ENCODE measurements around the gene ZNF460. TPM values are rescaled to one million over a fixed set of nuclear protein-coding genes. Genes with fewer than 3 reads are reported as not detected.

ZNF460 gene
- total RNA-seq, 1 donor from 2014 or later = 119 TPM

DNA sequence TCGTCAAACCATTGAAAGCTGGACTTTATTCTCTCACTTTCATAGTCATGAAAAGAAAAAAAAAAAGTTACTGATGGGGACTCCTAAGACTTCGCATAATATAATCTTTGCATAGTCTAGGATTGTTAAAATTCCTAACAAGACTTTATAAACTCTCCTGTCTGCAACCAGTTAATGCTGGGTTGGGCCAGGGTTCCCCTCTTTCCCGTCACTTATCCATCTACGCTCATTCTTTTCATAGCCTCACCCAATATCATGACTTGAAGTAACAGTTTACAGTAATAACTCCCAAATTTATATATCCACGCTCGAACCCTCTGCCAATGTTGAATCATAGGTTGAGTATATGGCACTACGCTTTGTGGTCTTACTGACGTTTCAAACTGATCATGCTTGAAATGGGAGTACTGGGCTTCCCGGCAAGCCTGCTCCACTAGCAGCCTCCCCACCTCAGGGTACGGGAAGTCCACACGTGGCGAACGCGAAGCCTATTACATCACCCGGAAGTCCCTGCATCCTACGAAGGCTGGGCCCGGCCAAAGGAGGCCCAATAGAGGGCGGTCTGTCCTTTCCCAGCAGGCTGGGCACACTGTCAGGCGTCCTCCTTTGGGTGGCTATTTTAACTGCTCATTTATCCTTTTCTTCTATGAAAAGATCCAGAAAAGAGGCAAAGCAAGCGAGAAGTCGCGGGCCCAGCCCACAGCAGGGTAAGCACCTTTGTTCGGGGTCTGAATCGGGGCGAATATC, 694 bp upstream of the ZNF460 start:
- DNase-seq (ENCODE audit: low spot score) = peak; percentile 98

DNA sequence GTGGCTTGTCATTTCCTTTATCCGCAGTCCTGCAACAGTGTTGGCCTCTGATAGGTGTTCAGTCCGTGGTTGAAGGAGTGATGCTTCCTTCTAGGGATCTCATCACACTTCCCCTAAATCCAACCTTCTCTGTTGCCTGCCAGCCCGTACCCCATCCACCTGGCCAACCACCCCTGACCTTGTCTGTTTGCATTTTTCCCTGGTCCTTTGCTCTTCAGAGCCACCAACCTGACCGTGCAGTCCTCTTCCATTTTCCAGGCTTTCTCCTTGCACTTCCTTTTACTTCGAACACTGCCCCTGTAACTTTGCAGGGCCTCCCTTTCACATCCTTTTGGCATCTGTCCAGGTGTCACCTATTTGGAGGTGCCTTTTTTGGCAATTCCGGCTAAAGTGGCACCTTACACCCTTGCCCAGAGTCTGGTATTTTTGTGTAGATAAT, 696 bp downstream of the ZNF460 start:
- DNase-seq (ENCODE audit: low spot score) = peak; percentile 20

DNA sequence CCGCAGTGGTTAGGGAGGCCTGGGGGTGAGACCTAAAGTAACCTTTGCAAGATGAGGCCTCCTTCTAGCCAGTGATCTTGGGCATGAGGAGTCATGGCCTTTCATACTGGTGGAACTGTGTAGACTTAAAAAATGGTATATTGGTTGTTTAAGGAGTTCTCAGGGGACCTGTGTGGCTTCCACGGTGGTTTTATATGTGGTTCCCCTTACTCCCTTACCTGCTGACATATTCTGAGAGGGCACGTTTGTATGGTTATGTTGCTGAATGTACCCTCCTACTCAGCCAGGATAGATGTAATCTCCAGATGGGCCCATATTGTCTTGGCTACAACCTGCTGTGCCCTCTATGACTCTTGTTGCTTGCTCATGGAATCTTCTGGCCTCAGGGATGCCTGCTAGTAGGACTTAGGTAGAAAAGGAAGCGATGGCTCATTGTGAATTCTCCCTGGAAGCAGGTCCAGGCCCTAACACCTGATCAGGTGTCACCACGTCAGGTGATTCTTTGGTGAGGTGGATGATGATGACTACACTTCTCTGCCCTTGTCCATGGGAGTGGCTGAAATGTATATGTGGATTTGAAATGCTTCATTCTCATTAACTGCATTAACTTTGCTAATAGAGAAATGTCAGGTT, 1.8 kb downstream of the ZNF460 start:
- no peak for DNase-seq (ENCODE audit: low spot score)

DNA sequence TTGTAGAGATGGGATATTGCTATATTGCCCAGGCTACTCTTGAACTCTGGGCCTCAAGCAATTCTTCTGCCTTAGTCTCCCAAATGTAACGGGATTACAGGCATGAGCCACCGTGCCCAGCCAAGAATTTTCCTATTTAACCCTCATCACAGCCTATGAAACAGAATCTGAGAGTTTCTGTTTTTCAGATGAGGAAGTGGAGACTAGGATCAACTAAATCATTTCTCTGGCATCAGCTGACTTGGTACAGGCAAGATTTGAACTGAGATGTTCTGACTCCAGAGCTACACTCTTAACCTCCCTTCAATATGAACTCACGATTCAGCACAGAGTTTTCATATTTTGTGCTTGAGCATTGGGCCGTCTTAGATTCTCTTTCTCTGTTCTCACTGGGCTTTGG, 8.1 kb downstream of the ZNF460 start:
- DNase-seq (ENCODE audit: low spot score) = no peak

DNA sequence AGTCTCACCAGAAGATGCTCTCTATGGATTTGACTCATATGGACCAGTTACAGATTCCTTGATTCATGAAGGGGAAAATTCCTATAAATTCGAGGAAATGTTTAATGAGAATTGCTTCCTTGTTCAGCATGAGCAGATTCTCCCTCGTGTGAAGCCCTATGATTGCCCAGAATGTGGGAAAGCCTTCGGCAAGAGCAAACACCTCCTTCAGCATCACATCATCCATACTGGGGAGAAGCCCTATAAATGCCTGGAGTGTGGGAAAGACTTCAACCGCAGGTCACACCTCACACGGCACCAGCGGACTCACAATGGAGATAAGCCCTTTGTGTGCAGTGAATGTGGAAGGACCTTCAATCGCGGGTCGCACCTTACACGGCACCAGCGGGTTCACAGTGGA, 10.7 kb downstream of the ZNF460 start:
- DNase-seq (ENCODE audit: low spot score) = no peak

DNA sequence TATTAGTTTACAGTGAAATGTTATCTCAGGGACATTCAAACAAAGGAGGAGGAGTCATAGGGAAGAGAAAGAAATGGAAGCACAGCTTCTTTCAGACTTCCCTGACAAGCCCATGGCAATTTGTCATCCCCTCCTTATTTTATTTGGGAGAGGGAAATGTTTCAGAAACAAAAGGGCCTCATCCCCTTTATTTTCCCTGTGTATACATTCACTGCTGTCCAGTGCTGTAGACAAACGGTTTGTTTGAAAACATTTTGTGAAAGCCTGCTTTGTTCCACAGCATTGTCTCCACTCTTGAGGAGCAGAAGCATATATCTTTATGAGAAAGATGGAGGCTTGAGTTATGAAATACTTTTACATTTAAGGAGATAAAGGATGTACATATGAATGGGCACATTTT, 12.3 kb downstream of the ZNF460 start:
- no peak for DNase-seq (ENCODE audit: low spot score)

DNA sequence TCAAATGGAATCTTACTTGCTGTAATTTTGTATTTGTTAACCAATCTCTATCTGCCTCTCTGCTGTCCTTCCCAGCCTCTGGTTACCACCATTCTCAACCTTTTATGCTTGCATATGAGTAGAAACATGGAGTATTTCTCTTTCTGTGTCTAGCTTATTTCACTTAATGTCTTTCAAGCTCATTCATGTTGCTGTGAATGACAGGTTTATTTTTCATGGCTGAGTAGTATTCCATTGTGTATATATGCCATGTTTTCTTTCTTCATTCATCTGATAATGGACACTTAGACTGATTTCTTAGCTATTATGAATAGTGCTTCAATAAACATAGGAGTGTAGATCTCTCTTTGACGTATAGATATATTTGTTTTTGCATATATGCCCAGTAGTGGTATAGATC, 13.4 kb downstream of the ZNF460 start:
- no peak for DNase-seq (ENCODE audit: low spot score)

DNA sequence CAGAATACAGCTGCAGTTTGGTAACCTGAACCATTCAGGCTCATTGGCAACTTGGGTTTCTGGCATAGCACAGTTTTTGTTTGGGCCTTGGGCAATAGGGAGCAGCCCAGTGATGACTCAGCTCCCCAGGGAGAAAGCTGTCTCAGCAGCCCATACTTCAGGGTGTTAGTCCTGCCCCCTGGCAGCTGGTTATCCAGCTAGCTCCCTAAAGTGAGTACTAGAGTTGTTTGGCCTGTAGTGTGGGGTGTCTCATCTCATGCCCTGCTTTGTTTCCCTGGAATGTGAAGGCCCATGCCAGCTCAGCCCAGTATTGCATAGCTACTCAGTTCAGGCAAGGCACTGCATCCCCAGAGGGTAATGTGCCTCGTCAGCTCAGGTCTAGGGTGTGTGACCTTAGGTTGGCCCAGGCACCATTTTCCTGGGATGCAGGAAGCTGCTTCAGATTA, 21.8 kb downstream of the ZNF460 start:
- DNase-seq (ENCODE audit: low spot score) = no peak

DNA sequence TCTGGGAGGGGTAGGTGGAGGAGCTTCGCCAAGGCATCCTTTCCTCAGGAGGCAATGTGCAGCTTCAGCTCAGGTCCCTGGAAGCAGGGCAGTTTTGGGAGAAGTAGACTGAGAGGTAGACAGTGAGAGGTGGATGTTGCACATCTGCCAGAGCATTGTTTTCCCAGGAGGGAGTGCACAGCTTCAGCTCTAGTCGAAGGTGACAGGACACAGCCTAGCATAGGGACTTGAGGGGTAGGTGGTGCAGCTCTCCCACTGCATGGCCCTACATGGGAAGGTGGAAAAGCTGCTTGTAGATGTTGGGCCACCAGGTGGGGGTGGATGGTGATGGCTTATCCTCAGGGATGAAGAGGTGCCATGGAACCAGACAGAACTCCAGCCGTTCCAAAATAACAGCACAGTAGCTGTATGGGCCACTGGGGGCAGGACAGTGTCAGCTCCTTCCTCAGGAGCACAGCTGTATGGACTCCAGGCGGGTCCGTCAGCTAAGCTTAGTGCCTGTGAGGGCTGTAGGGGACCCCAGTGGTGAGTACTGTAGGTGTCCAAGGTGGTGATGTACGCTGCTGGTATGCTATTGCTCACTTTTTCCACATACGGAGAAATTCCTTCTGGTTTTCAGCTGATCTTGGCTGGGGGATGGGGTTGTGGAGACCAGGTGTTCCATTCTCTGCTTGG, 22.6 kb downstream of the ZNF460 start:
- no peak for DNase-seq (ENCODE audit: low spot score)

DNA sequence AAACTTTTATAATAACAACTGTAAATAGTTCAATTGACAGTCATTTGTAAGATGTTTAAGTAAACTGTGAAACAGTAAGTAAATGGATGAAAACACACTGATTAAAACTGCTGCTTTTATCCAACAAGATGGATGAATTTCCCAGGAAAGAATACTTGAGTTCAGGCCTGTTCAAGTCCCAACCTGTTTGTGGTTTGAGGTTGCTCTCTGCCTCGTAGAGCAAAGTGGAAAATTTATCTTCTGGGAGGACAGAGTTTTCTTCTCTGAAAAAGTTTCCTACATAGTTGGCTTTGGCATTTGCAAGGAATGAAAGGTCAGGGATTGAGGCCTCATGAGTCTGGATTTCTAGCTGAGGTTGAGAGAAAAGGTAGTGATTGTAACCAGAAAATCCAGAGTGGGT, 24.8 kb downstream of the ZNF460 start:
- DNase-seq (ENCODE audit: low spot score) = peak; percentile 31

DNA sequence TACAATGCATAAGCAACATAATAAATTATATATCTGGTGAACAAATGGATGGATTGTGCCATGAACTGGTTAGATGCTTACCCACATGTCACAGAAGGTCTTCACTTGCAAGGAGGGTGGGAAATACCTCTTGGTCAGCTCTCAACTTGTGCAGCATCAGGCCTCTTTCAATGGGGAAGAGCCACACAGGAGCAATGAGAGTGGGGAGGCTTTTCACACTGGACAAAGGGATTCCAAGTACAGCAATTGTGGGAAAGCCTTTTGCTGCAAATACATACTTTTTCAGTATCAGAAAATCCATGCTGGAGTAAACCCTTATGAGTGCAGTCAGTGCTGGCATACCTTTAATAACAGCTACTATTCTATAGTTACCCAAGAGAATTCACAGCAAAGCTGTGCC, 28.2 kb downstream of the ZNF460 start:
- no peak for DNase-seq (ENCODE audit: low spot score)

DNA sequence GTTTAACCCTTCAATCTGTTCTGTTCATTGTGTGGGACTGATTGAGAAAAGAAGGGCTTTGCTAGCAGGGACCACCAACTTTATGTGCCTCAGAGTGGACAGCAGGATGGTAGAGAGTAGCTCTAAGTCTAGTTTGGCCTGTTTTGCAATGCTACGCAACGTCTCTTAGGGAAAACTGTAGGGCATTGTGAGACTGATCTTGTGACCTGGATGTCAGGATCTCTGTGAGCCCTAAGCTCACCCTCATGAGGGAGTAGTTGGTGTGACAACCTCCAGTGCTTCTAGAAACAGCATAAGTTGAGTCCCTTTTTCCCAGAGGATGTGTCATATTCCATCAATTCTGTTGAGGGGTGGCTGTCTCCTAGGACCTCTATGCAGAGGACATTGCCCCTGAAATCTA, 30.5 kb downstream of the ZNF460 start:
- no peak for DNase-seq (ENCODE audit: low spot score)

DNA sequence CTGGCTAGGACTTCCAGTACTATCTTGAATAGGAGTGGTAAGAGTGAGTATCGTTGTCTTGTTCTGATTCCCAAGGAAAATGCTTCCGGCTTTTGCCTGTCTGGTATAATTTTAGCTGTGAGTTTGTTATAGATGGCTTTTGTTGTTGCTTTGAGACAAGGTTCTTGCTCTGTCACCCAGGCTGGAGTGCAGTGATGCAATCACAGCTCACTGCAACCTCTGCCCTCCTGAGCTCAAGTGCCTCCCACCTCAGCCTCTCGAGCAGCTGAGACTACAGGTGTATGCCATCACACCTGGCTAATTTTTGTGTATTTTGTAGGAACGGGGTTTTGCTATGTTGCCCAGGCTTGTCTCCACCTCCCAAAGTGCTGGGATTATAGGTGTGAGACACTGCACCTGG, 33.9 kb downstream of the ZNF460 start:
- DNase-seq (ENCODE audit: low spot score) = no peak

DNA sequence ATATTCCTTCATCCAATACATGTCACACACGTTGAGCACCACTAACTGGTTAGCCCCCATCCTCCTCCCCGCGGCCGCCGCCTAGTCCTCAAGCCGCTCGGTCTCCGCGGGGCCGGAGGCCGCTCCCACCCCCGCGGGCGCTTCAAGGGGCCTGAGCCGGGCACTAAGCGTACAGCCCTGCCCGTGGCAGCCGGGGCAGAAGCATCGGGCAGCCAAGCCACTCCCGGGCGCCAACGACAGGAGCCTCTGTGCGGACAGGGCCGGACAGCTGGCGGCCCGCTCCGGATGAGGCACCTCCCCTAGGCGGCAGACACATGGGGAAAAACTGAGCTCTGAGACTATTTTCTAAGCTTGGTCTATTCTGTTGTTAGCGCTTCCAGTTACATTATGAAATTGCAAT, 37.2 kb downstream of the ZNF460 start:
- DNase-seq (ENCODE audit: low spot score) = no peak

DNA sequence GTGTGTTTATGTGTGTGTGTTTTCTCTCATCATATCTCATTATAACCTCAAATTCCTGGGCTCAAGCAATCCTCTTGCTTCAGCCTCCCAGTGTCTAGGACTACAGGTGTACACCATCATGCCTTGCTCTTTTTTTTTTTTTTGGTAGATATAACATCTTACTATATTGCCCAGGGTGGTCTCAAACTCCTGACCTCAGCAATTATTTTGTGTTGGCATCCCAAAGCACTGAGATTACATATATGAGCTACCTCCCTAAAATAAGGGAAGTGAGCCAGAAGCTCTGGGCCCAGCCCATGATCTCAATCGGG, 39.5 kb downstream of the ZNF460 start:
- no peak for DNase-seq (ENCODE audit: low spot score)

DNA sequence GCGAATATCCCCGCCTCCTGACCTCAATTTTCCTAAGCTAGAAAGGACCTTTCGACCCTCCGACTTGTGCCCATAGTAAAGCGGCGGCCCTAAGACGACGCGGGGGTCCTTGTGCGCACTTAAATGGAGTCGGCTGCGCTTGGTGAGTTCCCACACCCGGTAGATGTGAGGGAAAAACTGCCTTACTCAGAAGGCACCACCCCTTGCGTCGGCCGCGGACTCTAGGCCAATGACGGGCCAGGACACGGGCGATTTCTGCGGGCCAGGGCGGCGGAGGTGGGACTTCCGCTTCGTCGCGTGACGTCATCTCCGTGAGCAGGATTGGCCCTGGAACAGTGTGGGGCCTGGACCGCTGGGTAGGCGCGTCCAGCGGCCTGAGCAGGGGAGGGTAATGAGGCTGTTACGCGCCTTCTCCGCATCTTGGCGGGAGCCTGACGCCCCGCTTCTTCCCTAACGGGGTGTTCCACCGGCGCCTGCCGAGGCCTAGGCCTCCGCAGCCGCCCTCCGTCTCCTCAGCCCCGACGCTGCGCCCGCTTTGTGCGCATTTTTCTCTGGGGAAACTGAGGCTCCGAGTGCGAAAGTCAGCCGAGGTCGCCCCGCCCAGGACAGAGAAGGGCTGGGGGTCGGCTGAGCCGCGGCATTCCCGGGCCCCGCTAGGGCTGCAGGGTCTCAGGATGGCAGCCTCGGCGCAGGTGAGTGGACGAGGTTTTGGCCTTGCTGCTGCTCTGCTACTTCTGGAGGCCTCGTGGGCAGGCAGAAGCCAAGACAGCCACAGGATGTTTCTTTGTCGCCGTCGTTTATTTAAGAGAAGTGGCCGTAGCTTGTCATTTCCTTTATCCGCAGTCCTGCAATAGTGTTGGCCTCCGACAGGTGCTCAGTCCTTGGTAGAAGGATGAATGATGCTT, 40.1 kb downstream of the ZNF460 start, which contains the start of gene ZNF543:
TSS of gene ZNF543 (plus strand) at position 293 of the 905 bp plus-strand sequence. CDS start at position 675, 382 bp downstream.
- DNase-seq (ENCODE audit: low spot score) = peak; percentile 98

DNA sequence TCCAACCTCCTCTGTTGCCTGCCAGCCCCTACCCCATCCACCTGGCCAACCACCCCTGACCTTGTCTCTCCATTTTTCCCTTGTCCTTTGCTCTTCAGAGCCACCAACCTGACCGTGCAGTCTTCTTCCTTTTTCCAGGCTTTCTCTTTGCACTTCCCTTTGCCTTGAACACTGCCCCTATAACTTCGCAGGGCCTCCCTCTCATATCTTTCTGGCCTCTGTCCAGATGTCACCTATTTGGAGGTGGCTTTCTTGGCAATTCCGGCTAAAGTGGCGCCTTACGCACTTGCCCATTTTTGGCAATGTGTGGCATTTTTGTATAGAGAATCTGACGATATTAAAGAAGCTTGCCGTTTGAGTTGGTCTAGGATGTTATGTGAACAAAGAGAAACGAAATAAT, 40.8 kb downstream of the ZNF460 start:
- DNase-seq (ENCODE audit: low spot score) = no peak

DNA sequence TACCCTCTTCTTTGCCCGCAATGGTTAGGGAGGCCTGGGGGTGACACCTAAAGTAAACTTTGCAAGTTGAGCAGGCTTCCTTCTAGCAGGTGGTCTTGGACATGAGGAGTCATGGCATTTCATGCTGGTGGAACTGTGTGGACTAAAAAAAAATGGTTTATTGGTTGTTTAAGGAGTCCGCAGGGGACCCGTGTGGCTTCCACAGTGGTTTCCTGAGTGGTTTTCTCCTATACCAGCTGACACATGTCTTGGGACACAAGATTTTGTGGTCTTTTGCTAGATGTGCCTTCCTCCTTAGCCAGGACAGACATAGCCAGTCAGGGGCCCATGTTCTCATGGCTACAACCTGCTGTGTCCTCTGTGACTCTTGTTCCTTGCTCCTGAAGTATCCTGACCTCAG, 41.5 kb downstream of the ZNF460 start:
- no peak for DNase-seq (ENCODE audit: low spot score)

DNA sequence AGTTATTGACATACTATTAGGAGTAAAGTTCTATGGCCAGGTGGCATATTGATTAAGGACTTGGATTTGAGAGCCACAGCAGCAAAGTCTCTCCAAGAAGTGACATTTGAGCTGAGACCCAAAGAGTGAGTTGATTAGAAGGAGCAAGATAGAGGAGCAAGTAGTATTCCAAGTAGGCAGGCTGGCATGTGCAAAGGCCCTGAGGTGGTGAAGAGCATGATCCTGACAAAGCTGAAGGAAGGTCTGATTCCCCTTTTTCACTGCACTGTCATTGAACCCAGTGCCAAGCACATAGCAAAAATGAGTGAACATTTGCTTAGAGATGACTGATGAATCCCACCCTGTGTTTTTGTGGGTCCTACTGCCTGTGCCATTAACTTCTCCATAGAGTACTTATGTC, 44.7 kb downstream of the ZNF460 start:
- no peak for DNase-seq (ENCODE audit: low spot score)

DNA sequence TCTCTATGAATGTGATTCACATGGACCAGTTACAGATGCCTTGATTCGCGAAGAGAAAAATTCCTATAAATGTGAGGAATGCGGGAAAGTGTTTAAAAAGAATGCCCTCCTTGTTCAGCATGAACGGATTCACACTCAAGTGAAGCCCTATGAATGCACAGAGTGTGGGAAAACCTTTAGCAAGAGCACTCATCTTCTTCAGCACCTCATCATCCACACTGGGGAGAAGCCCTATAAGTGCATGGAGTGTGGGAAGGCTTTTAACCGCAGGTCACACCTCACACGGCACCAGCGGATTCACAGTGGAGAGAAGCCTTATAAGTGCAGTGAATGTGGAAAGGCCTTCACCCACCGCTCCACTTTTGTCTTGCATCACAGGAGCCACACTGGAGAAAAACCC, 47.7 kb downstream of the ZNF460 start:
- DNase-seq (ENCODE audit: low spot score) = no peak

DNA sequence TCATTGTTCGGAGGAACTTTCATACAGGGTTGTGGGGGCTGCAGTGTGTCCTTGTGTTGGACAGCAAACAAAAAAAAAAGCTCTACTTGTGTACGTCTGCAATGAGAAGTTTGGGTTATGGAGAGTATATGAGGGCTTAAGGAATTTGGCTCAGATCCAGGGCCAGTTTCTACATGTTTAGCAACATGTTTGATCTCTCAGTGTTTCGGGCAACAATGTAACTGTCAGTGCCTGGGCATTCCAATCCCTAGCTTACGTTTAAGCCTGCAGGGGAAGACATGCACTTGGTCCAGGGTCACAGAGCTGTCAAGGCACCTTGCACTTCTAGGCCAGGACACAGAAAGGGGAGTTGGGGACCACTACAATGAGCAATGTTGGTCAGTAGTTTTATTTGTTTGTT, 53.9 kb downstream of the ZNF460 start:
- DNase-seq (ENCODE audit: low spot score) = peak; percentile 84

DNA sequence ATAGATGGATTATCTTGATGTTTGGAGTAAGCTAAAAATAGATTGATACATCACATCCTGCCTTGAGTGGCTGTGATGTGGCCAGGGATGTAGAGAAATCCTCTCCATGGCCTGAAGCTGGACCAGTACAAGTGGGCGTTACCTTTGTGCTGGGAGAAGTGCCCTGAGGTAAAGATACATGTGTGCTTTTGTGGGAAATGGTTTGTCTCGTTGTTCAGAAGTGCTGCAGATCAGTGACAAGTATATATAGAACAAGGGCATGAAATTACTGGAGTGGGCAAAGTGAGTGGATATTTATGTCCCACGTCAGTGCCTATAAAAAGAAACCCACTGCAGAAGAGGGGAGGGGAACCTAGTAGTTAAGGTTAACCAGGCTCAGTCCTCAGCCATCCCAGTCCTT, 58.6 kb downstream of the ZNF460 start:
- peak; percentile 17 for DNase-seq (ENCODE audit: low spot score)

Data from umbilical cord (tissue), 2 donors.